HepG2 (cell line): ENCODE measurements around the gene POM121. TPM values are rescaled to one million over a fixed set of nuclear protein-coding genes. Genes with fewer than 3 reads are reported as not detected.
"Not testable (repeated sequence)": the region's sequence is repeated elsewhere in the genome, so short reads cannot be mapped to it uniquely, and the experiment has no call there.

Experiments used
- ARID4A ChIP-seq: sonication (generic); formaldehyde crosslinking; IDR thresholded peaks from 2 replicates; pipeline ENCODE4 v1.5.0; 2020; ENCODE audit warnings: mild to moderate bottlenecking, missing genetic modification reagents, borderline replicate concordance
- BCL3 ChIP-seq: sonication (generic); formaldehyde crosslinking; IDR thresholded peaks from 2 replicates; pipeline ENCODE4 v1.5.1; 2020; ENCODE audit warnings: mild to moderate bottlenecking, missing genetic modification reagents, moderate library complexity
- BHLHE40 ChIP-seq: IDR thresholded peaks from 2 replicates; pipeline ENCODE4 v1.6.1; 2011; ENCODE audit warnings: low read length, improper control_type of control experiment
- ETV5 ChIP-seq: IDR thresholded peaks from 2 replicates; pipeline ENCODE4 v1.6.1; 2018; ENCODE audit warnings: missing biosample characterization, missing genetic modification reagents, inconsistent platforms, borderline replicate concordance
- FOXK1 ChIP-seq: sonication (generic); formaldehyde crosslinking; IDR thresholded peaks from 2 replicates; pipeline ENCODE4 v1.4.0; 2020; ENCODE audit warnings: low read depth, missing genetic modification reagents, borderline replicate concordance
- HMG20B ChIP-seq: conservative IDR thresholded peaks from 2 replicates; pipeline ENCODE4 v1.6.1; 2016; ENCODE audit warnings: missing genetic modification reagents, missing compliant biosample characterization
- KDM5B ChIP-seq: sonication (generic); formaldehyde crosslinking; IDR thresholded peaks from 2 replicates; pipeline ENCODE4 v1.4.0; 2020; ENCODE audit warnings: missing genetic modification reagents, mild to moderate bottlenecking, borderline replicate concordance
- MED1 ChIP-seq: sonication (generic); formaldehyde crosslinking; IDR thresholded peaks from 2 replicates; pipeline ENCODE4 v1.4.0; 2020; ENCODE audit warnings: missing genetic modification reagents
- MXD3 ChIP-seq: IDR thresholded peaks from 2 replicates; pipeline ENCODE4 v1.6.1; 2016; ENCODE audit warnings: mild to moderate bottlenecking, missing biosample characterization, missing genetic modification reagents
- MXI1 ChIP-seq: IDR thresholded peaks from 3 replicates; pipeline ENCODE4 v1.6.1; 2012; ENCODE audit warnings: low read depth, low read length, inconsistent platforms, borderline replicate concordance
- POLR2AphosphoS5 ChIP-seq: IDR thresholded peaks from 2 replicates; pipeline ENCODE4 v1.6.1; 2012; ENCODE audit warnings: low read depth, low read length
- SALL1 ChIP-seq: sonication (generic); formaldehyde crosslinking; IDR thresholded peaks from 2 replicates; pipeline ENCODE4 v1.8.0; 2022; ENCODE audit warnings: mild to moderate bottlenecking, missing genetic modification reagents
- SOX13 ChIP-seq, 3 experiments: fragments of 450-650 bp in 1 of 3; sonication (generic) in 1 of 3; formaldehyde crosslinking in 1 of 3; IDR thresholded peaks in 2 of 3; conservative IDR thresholded peaks in 1 of 3; 2 replicates each; pipeline versions ENCODE4 v1.5.0 to v1.6.1; 2016 to 2020; ENCODE audit warnings: antibody characterized with exemption in 1 of 3, mild to moderate bottlenecking in 1 of 3, missing compliant biosample characterization in 1 of 3, missing genetic modification reagents in 1 of 3, moderate library complexity in 1 of 3
- SPEN ChIP-seq: sonication (generic); formaldehyde crosslinking; IDR thresholded peaks from 2 replicates; pipeline ENCODE4 v1.5.1; 2020; ENCODE audit warnings: low read depth, mild to moderate bottlenecking, missing genetic modification reagents
- TCF12 ChIP-seq, 2 experiments: fragments of 450-650 bp in 1 of 2; sonication (generic) in 1 of 2; formaldehyde crosslinking in 1 of 2; IDR thresholded peaks; 2 replicates each; pipeline versions ENCODE4 v1.6.1 to v1.8.0; 2017 to 2022; ENCODE audit warnings: antibody characterized with exemption in 1 of 2, mild to moderate bottlenecking in 1 of 2, missing genetic modification reagents in 1 of 2, moderate library complexity in 1 of 2
- ZNF3 ChIP-seq: IDR thresholded peaks from 2 replicates; pipeline ENCODE4 v1.7.0; 2017; ENCODE audit warnings: inconsistent platforms
- ZNF670 ChIP-seq: sonication (generic); formaldehyde crosslinking; IDR thresholded peaks from 2 replicates; pipeline ENCODE4 v1.8.0; 2022; ENCODE audit warnings: mild to moderate bottlenecking, missing genetic modification reagents, borderline replicate concordance
- ZNF710 ChIP-seq: sonication (generic); formaldehyde crosslinking; IDR thresholded peaks from 2 replicates; pipeline ENCODE4 v1.5.0; 2020; ENCODE audit warnings: mild to moderate bottlenecking, missing genetic modification reagents, borderline replicate concordance
- polyA plus RNA-seq, 8 experiments: library from polyadenylated mRNA; depleted of rRNA in 3 of 8; stranded (reverse) in 7 of 8; unstranded in 1 of 8; fragments of >200 nt; fragmentation: Illumina TruSeq in 4 of 8; extraction: Trizol in 4 of 8; gene quantifications; 2 replicates each; pipeline versions ENCODE4 v1.2.1 to v1.2.3, GENCODE V29; 2011 to 2016; ENCODE audit warnings: low read depth in 4 of 8, missing spikeins in 1 of 8, mixed read lengths in 1 of 8; ENCODE audit not compliant: insufficient read depth in 1 of 8
- total RNA-seq, 5 experiments: library from RNA; depleted of rRNA; stranded (reverse); fragments of >200 nt; fragmentation: Illumina TruSeq; extraction: Trizol; gene quantifications; 2 replicates each; pipeline ENCODE4 v1.2.3, GENCODE V29; 2016; ENCODE audit warnings: low read depth in 1 of 5

The POM121 gene
- total and polyA plus RNA-seq, 2 of the 13 experiments (the other 11 are each of a cell fraction or from before 2014, with no cell fraction given): 8.4 to 10.3 TPM

GRCh38 chr7:72879079-72879736, 45.7 kb upstream of the POM121 start (continued):
- TF ChIP-seq ARID4A (peak; percentile 60; the same call in 1 of the 2 replicates), POLR2AphosphoS5 (peak; percentile 71), SPEN (CRISPR knock-in tag) (peak; percentile 83), MED1 (CRISPR knock-in tag) (peak; percentile 50), ETV5 (peak; percentile 87), MXI1 (peak; percentile 74; the same call in 1 of the 3 replicates), SALL1 (CRISPR knock-in tag) (peak; percentile 65), ZNF670 (CRISPR knock-in tag) (peak; percentile 39; the same call in 1 of the 2 replicates), FOXK1 (CRISPR knock-in tag) (0 out of 2 replicates have a peak, but pooled peaks have one; percentile 19), SOX13 (CRISPR knock-in tag; conservative IDR thresholded peaks at IDR 0.05 in 1 of 2, IDR thresholded peaks at IDR 0.05 in 1 of 2) (0 out of 4 replicates have a peak, but pooled peaks of 1 of the 2 experiments have one; percentile 6), ZNF710 (CRISPR knock-in tag) (peak; percentile 78; the same call in 1 of the 2 replicates), TCF12 (CRISPR knock-in tag; IDR thresholded peaks at IDR 0.05) (0 out of 2 replicates have a peak, but pooled peaks have one; percentile 61), HMG20B (CRISPR knock-in tag) (peak; percentile 95), BCL3 (CRISPR knock-in tag) (peak; percentile 31; the same call in 1 of the 2 replicates), BHLHE40 (peak; percentile 44; the same call in 1 of the 2 replicates), KDM5B (CRISPR knock-in tag) (peak; percentile 63; the same call in 1 of the 2 replicates), MXD3 (CRISPR knock-in tag) (peak; percentile 88), ZNF3 (0 out of 2 replicates have a peak, but pooled peaks have one; percentile 51)
- TF ChIP-seq SOX13, TCF12 (IDR thresholded peaks at IDR 0.05): not testable (repeated sequence)
